Endothelial cell of umbilical vein (primary cell): ENCODE data around the gene BNIP5. TPM values are rescaled to one million over a fixed set of nuclear protein-coding genes. Genes with fewer than 3 reads are reported as not detected.

ENCODE experiments used
- BruUV-seq: library from RNA; stranded (reverse); fragments of 400-500 nt; replicated peaks from 2 replicates; lab custom pipeline; 2021; lab: Mats Ljungman, UMichigan
- CTCF ChIA-PET: fragments of 300-600, 350-600 bp; sonication (Branson Sonifier 250); formaldehyde crosslinking; loops from one replicate; lab custom pipeline; 2021; ENCODE audit warnings: antibody characterized with exemption, inconsistent platforms; lab: Charles Lee
- POLR2A ChIA-PET: fragments of 300-600, 350-600 bp; sonication (Branson Sonifier 250); formaldehyde crosslinking; loops from one replicate; lab custom pipeline; 2021; ENCODE audit warnings: antibody characterized with exemption, inconsistent platforms; lab: Charles Lee
- DNase-seq: peaks from one replicate; pipeline ENCODE4 v3.0.0-alpha.2; 2011; ENCODE audit warnings: low read depth, low spot score
- FAIRE-seq: peaks from 2 replicates; lab custom pipeline; 2011; peaks lifted over from hg19 to GRCh38; lab: Jason Lieb, UNC
- H2AFZ ChIP-seq: 2 replicates; pipeline ENCODE4 v1.6.0; 2012; ENCODE audit warnings: low read depth, low read length, control low read depth, inconsistent platforms
- H3K27ac ChIP-seq: 2 replicates; pipeline ENCODE4 v1.5.1; 2011; ENCODE audit warnings: low read depth, mild to moderate bottlenecking, control low read depth, low read length, moderate library complexity; ENCODE audit not compliant: insufficient read depth
- H3K27me3 ChIP-seq, 2 experiments: 2 replicates each; pipeline versions ENCODE4 v1.6.0 to v1.6.1; 2011; ENCODE audit warnings: low read length in 2 of 2, mixed read lengths in 1 of 2; ENCODE audit not compliant: control insufficient read depth in 2 of 2, insufficient read depth in 2 of 2
- H3K36me3 ChIP-seq, 2 experiments: 2 replicates in 1 of 2; 3 replicates in 1 of 2; pipeline ENCODE4 v1.5.1; 2011; ENCODE audit warnings: low read length in 2 of 2, mild to moderate bottlenecking in 1 of 2, moderate library complexity in 1 of 2; ENCODE audit not compliant: control insufficient read depth in 2 of 2, insufficient read depth in 2 of 2; ENCODE audit errors: extremely low read depth in 1 of 2
- H3K4me1 ChIP-seq: 3 replicates; pipeline ENCODE4 v1.5.1; 2011; ENCODE audit warnings: mild to moderate bottlenecking, low read length; ENCODE audit not compliant: control insufficient read depth, insufficient read depth; ENCODE audit errors: extremely low read depth
- H3K4me2 ChIP-seq: 2 replicates; pipeline ENCODE4 v1.6.1; 2011; ENCODE audit warnings: low read length, control low read depth, mixed read lengths; ENCODE audit not compliant: insufficient read depth
- H3K4me3 ChIP-seq, 3 experiments: fragments of 200-600 bp in 1 of 3; sonication (generic), shearing (Covaris generic) in 1 of 3; replicated peaks in 1 of 3; 2 replicates each; pipeline ENCODE4 v1.5.1; 2011 to 2016; ENCODE audit warnings: control low read depth in 3 of 3, low read length in 3 of 3, mild to moderate bottlenecking in 2 of 3, inconsistent platforms in 1 of 3, low read depth in 1 of 3, moderate library complexity in 1 of 3; ENCODE audit not compliant: insufficient read depth in 1 of 3
- H3K79me2 ChIP-seq: 2 replicates; pipeline ENCODE4 v1.6.0; 2012; ENCODE audit warnings: low read length, inconsistent platforms; ENCODE audit not compliant: control insufficient read depth, insufficient read depth
- H3K9ac ChIP-seq: replicated peaks from 2 replicates; pipeline ENCODE3; 2011; ENCODE audit warnings: low read length, control low read depth; ENCODE audit not compliant: insufficient read depth; ENCODE audit errors: extremely low read depth
- H3K9me1 ChIP-seq: replicated peaks from 3 replicates; pipeline ENCODE4 v1.6.0; 2011; ENCODE audit warnings: mild to moderate bottlenecking, low read length; ENCODE audit not compliant: control insufficient read depth, insufficient read depth; ENCODE audit errors: extremely low read depth
- H3K9me3 ChIP-seq: replicated peaks from 2 replicates; pipeline ENCODE4 v1.5.1; 2012; ENCODE audit warnings: low read length, inconsistent platforms; ENCODE audit not compliant: control insufficient read depth, insufficient read depth
- H4K20me1 ChIP-seq: replicated peaks from 2 replicates; pipeline ENCODE3; 2011; ENCODE audit warnings: mild to moderate bottlenecking, low read length; ENCODE audit not compliant: control insufficient read depth, insufficient read depth; ENCODE audit errors: extremely low read depth
- CTCF ChIP-seq, 2 donors: IDR thresholded peaks; 1 replicate in 1 of 2; 2 replicates in 1 of 2; pipeline ENCODE4 v1.5.1; 2011; ENCODE audit warnings: low read length in 2 of 2, mild to moderate bottlenecking in 2 of 2, moderate library complexity in 2 of 2, control low read depth in 1 of 2, inconsistent platforms in 1 of 2, low read depth in 1 of 2; ENCODE audit not compliant: insufficient read depth in 1 of 2; ENCODE audit errors: extremely low read depth in 1 of 2
- EZH2 ChIP-seq: IDR thresholded peaks from 2 replicates; pipeline ENCODE4 v1.6.1; 2012; ENCODE audit warnings: borderline replicate concordance, low read depth, mild to moderate bottlenecking, moderate library complexity, low read length, inconsistent platforms; ENCODE audit not compliant: severe bottlenecking
- FOS ChIP-seq: IDR thresholded peaks from 2 replicates; pipeline ENCODE4 v1.6.1; 2011; ENCODE audit warnings: mild to moderate bottlenecking, low read length, moderate library complexity, borderline replicate concordance; ENCODE audit not compliant: insufficient read depth
- GATA2 ChIP-seq: IDR thresholded peaks from 2 replicates; pipeline ENCODE4 v1.7.0; 2011; ENCODE audit warnings: low read depth, mild to moderate bottlenecking, moderate library complexity, mixed read lengths, low read length; ENCODE audit not compliant: insufficient read length, insufficient read depth
- JUN ChIP-seq: IDR thresholded peaks from 2 replicates; pipeline ENCODE4 v1.6.1; 2011; ENCODE audit warnings: borderline replicate concordance, low read depth; ENCODE audit not compliant: insufficient read length, insufficient read depth
- MAX ChIP-seq: IDR thresholded peaks from 2 replicates; pipeline ENCODE4 v1.6.1; 2011; ENCODE audit not compliant: insufficient read depth, insufficient read length
- MYC ChIP-seq: IDR thresholded peaks from one replicate; pipeline ENCODE4 v1.6.1; 2011; ENCODE audit warnings: mild to moderate bottlenecking, low read depth, low read length
- POLR2A ChIP-seq: IDR thresholded peaks from 2 replicates; pipeline ENCODE4 v1.6.1; 2012; ENCODE audit warnings: low read depth, mild to moderate bottlenecking, control low read depth, low read length
- POLR2AphosphoS5 ChIP-seq: IDR thresholded peaks from 2 replicates; pipeline ENCODE4 v1.6.1; 2012; ENCODE audit warnings: low read depth, mild to moderate bottlenecking, control low read depth, low read length, moderate library complexity; ENCODE audit not compliant: insufficient read depth
- dilution Hi-C: fragments of 300-500 bp; cut with MboI; formaldehyde crosslinking; loops from one replicate; pipeline ENCODE4 v1.15.0; 2019; ENCODE audit warnings: low sequenced_read_pairs; ENCODE audit not compliant: extremely low pct_ligation_motif_present
- intact Hi-C: fragments of 100-400 bp; cut with micrococcal nuclease; formaldehyde crosslinking; loops from one replicate; pipeline ENCODE4 v1.10.0; 2022
- polyA plus RNA-seq, 4 experiments: library from polyadenylated mRNA; depleted of rRNA in 3 of 4; stranded (reverse) in 3 of 4; unstranded in 1 of 4; fragments of >200 nt; gene quantifications; 2 replicates each; pipeline versions ENCODE4 v1.2.1 to v1.2.3, GENCODE V29; 2011 to 2012; ENCODE audit warnings: missing spikeins in 1 of 4
- total RNA-seq: library from RNA; stranded (reverse); gene quantifications from 2 replicates; pipeline ENCODE4 v1.2.3, GENCODE V29; 2021

The BNIP5 gene
- total and polyA plus RNA-seq, 2 donors (not counting 3 experiments of a cell fraction or from before 2014, with no cell fraction given), result not detected

GRCh38 chr6:36329798-36330291, 6.8 kb downstream of the BNIP5 start:
- intact Hi-C loops, result no loop called here
- FAIRE-seq, result no peak

More at GRCh38 chr6:36329798-36330291, 6.8 kb downstream of the BNIP5 start:
- Histone ChIP-seq H3K9me1 (no peaks in the 10 kb centered on the region), H2AFZ (no peak overlapping the region), H3K4me3 (no peak overlapping the region), H3K36me3 (no peaks in the 10 kb centered on the region), H3K27ac (no peak overlapping the region), H3K9me3 (no peaks in the 10 kb centered on the region), H3K9ac (no peak overlapping the region), H3K4me2 (no peak overlapping the region), H3K4me1 (no peaks in the 10 kb centered on the region), H3K27me3 (peaks cover 53 to 55% of the 10 kb centered on the region in 2 experiments), H3K79me2 (no peaks in the 10 kb centered on the region), H4K20me1 (no peaks in the 10 kb centered on the region)
- DNase-seq, result no peak
- ChIA-PET CTCF (interaction anchor here (1.4 to 3.9 kb wide), 4 partner anchors 11 to 31 kb away, joined by 3 to 21 read pairs (median 14); no protein-coding TSS in a partner anchor), POLR2A (no interaction called here)
- BruUV-seq, result no TSS peak
- dilution Hi-C loops, result no loop called here
- TF ChIP-seq POLR2A, result no peak
- TF ChIP-seq GATA2, result no peak
- no peak for TF ChIP-seq MYC
- TF ChIP-seq FOS, result no peak
- TF ChIP-seq POLR2AphosphoS5, result no peak
- TF ChIP-seq CTCF (IDR thresholded peaks at IDR 0.05; ENCODE audit: extremely low read depth in 1 of 2, insufficient read depth in 1 of 2, low read depth in 1 of 2, low read length in 2 of 2), result no peak
- no peak for TF ChIP-seq MAX
- TF ChIP-seq JUN, result no peak
- no peak for TF ChIP-seq EZH2
